Thyroid gland (tissue), 4 donors: Measurements from ENCODE around the gene DHRS7B. TPM values are rescaled to one million over a fixed set of nuclear protein-coding genes. Genes with fewer than 3 reads are reported as not detected.

Experiments
- DNase-seq, 2 donors: peaks; one replicate each; pipeline ENCODE4 v3.0.0-alpha.2; 2019
- H3K27ac ChIP-seq, 3 donors: fragments of 200-600 bp; sonication (generic); 1 replicate in 2 of 3; 2 replicates in 1 of 3; pipeline ENCODE4 v1.5.1; 2016 to 2019; ENCODE audit warnings: mild to moderate bottlenecking in 1 of 3, moderate library complexity in 1 of 3
- H3K27me3 ChIP-seq: fragments of 200-600 bp; sonication (generic); one replicate; pipeline ENCODE4 v1.5.1; 2019
- H3K36me3 ChIP-seq, 2 donors: fragments of 200-600 bp; sonication (generic); one replicate each; pipeline ENCODE4 v1.5.1; 2016 to 2019
- H3K4me1 ChIP-seq, 2 donors: fragments of 200-600 bp; sonication (generic); one replicate each; pipeline ENCODE4 v1.5.1; 2017 to 2019
- H3K4me3 ChIP-seq, 3 donors: fragments of 200-600 bp; sonication (generic); replicated peaks in 1 of 3; 1 replicate in 2 of 3; 2 replicates in 1 of 3; pipeline ENCODE4 v1.5.1; 2016; ENCODE audit warnings: mild to moderate bottlenecking in 1 of 3
- H3K9me3 ChIP-seq: fragments of 200-600 bp; sonication (generic); one replicate; pipeline ENCODE4 v1.5.1; 2017
- POLR2A ChIP-seq, 2 donors: fragments of 450-650 bp; IDR thresholded peaks; one replicate each; pipeline ENCODE4 v1.6.1; 2017; ENCODE audit warnings: antibody characterized with exemption in 2 of 2, mild to moderate bottlenecking in 2 of 2, moderate library complexity in 1 of 2
- WGBS, 2 donors: methylation state at CpG; one replicate each; pipeline ENCODE4 v1.1.5; 2017; 5-methylcytosine and 5-hydroxymethylcytosine counted together
- intact Hi-C: fragments of 100-400 bp; cut with DNase I; formaldehyde crosslinking; loops from one replicate; pipeline ENCODE4 v1.15.1; 2023
- total RNA-seq, 4 donors: library from RNA; depleted of rRNA; stranded (reverse); fragments of >200 nt; gene quantifications; one replicate each; pipeline ENCODE4 v1.2.3, GENCODE V29; 2016
- TF ChIP-seq, protein P1 (sequence below), 6 experiments: fragments of 200-600 bp in 3 of 6; fragments of 450-650 bp in 3 of 6; sonication (generic) in 3 of 6; IDR thresholded peaks; one replicate each; pipeline ENCODE4 v1.5.1; 2016 to 2019; ENCODE audit warnings: antibody characterized with exemption in 6 of 6, mild to moderate bottlenecking in 2 of 6, inconsistent platforms in 1 of 6, moderate library complexity in 1 of 6

DHRS7B gene
- total RNA-seq, 4 donors from 2014 or later = 34.1 to 74.1 (median 57.1) TPM

GRCh38 chr17:21214777-21215541 lies 88.2 kb downstream of the DHRS7B start:
- Histone ChIP-seq H3K4me1 (peaks cover 41 to 45% of the 10 kb centered on the region in 2 donors), H3K36me3 (no peaks in the 10 kb centered on the region), H3K4me3 (peak overlapping the region; percentile 50 to 97 (median 86)), H3K9me3 (no peaks in the 10 kb centered on the region), H3K27ac (peak overlapping the region; percentile 77 to 96 (median 90)), H3K27me3 (no peaks in the 10 kb centered on the region)
- intact Hi-C loops = loop anchor here (5.0 to 10.0 kb wide), 2 partner anchors 90 to 173 kb away; partner anchors contain the start of genes DHRS7B and USP22
- 12 to 19% methylated on average over 12 to 22 of the region's 23 CpGs for WGBS, 2 donors
- TF ChIP-seq POLR2A (IDR thresholded peaks at IDR 0.05) = no peak
- DNase-seq = no peak

- no peaks in the 10 kb centered on the region for H3K27me3 ChIP-seq
- no peaks in the 10 kb centered on the region for H3K36me3 ChIP-seq
- no peak for TF ChIP-seq POLR2A (IDR thresholded peaks at IDR 0.05)
- TF ChIP-seq, protein P1, sequence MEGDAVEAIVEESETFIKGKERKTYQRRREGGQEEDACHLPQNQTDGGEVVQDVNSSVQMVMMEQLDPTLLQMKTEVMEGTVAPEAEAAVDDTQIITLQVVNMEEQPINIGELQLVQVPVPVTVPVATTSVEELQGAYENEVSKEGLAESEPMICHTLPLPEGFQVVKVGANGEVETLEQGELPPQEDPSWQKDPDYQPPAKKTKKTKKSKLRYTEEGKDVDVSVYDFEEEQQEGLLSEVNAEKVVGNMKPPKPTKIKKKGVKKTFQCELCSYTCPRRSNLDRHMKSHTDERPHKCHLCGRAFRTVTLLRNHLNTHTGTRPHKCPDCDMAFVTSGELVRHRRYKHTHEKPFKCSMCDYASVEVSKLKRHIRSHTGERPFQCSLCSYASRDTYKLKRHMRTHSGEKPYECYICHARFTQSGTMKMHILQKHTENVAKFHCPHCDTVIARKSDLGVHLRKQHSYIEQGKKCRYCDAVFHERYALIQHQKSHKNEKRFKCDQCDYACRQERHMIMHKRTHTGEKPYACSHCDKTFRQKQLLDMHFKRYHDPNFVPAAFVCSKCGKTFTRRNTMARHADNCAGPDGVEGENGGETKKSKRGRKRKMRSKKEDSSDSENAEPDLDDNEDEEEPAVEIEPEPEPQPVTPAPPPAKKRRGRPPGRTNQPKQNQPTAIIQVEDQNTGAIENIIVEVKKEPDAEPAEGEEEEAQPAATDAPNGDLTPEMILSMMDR (IDR thresholded peaks at IDR 0.05) = no peak
- DNase-seq = no peak
- no peaks in the 10 kb centered on the region for H3K9me3 ChIP-seq
- intact Hi-C loops = loop anchor here (10.0 kb wide), 1 partner anchor 91 kb away; the partner anchor contains the start of gene DHRS7B
- no peak overlapping the region for H3K27ac ChIP-seq
- H3K4me3 ChIP-seq = no peak overlapping the region
- H3K4me1 ChIP-seq = peaks cover 31 to 35% of the 10 kb centered on the region in 2 donors
- 89 to 95% methylated on average over 6 of the region's 6 CpGs for WGBS, 2 donors
Measured at GRCh38 chr17:21215935-21216334, 89.2 kb downstream of the DHRS7B start.

GRCh38 chr17:21217346-21217745 lies 90.6 kb downstream of the DHRS7B start:
- WGBS, 2 donors = 79 to 87% methylated on average over 1 of the region's 1 CpG
- Histone ChIP-seq H3K4me3 (no peak overlapping the region), H3K27me3 (no peaks in the 10 kb centered on the region), H3K9me3 (no peaks in the 10 kb centered on the region), H3K36me3 (no peaks in the 10 kb centered on the region), H3K27ac (no peak overlapping the region), H3K4me1 (peaks cover 18 to 21% of the 10 kb centered on the region in 2 donors)
- no peak for TF ChIP-seq POLR2A (IDR thresholded peaks at IDR 0.05)
- TF ChIP-seq, protein P1 (IDR thresholded peaks at IDR 0.05) = no peak
- intact Hi-C loops = loop anchor here (10.0 kb wide), 1 partner anchor 93 kb away; the partner anchor contains the start of gene DHRS7B
- no peak for DNase-seq

- TF ChIP-seq, protein P1 (IDR thresholded peaks at IDR 0.05) = no peak
- no peak for TF ChIP-seq POLR2A (IDR thresholded peaks at IDR 0.05)
- DNase-seq = no peak
- Histone ChIP-seq H3K4me3 (no peak overlapping the region), H3K4me1 (peaks cover 11 to 14% of the 10 kb centered on the region in 2 donors), H3K27ac (no peak overlapping the region), H3K36me3 (no peaks in the 10 kb centered on the region), H3K9me3 (no peaks in the 10 kb centered on the region), H3K27me3 (no peaks in the 10 kb centered on the region)
- 83 to 85% methylated on average over 3 of the region's 3 CpGs for WGBS, 2 donors
- intact Hi-C loops = loop anchor here (10.0 kb wide), 1 partner anchor 93 kb away; the partner anchor contains the start of gene DHRS7B
Measured at GRCh38 chr17:21218101-21218500, 91.3 kb downstream of the DHRS7B start.

- Histone ChIP-seq H3K4me1 (peaks cover 8 to 12% of the 10 kb centered on the region in 2 donors), H3K9me3 (no peaks in the 10 kb centered on the region), H3K27ac (no peak overlapping the region), H3K4me3 (no peak overlapping the region), H3K36me3 (no peaks in the 10 kb centered on the region), H3K27me3 (no peaks in the 10 kb centered on the region)
- TF ChIP-seq, protein P1 (IDR thresholded peaks at IDR 0.05) = no peak
- no peak for TF ChIP-seq POLR2A (IDR thresholded peaks at IDR 0.05)
- intact Hi-C loops = loop anchor here (10.0 kb wide), 1 partner anchor 94 kb away; the partner anchor contains the start of gene DHRS7B
- DNase-seq = no peak
- 85 to 86% methylated on average over 3 of the region's 3 CpGs for WGBS, 2 donors
Measured at GRCh38 chr17:21218831-21219380, 92.1 kb downstream of the DHRS7B start.
